IMR-90 (cell line): ENCODE measurements around the gene SLC44A1. TPM values are rescaled to one million over a fixed set of nuclear protein-coding genes. Genes with fewer than 3 reads are reported as not detected.

Experiments
- ATAC-seq: fragments of 200-7000 bp; cut with Tn5 transposase; 2 replicates; pipeline ENCODE4 v1.9.1; 2020; ENCODE audit warnings: low read depth, mild to moderate bottlenecking, moderate library complexity
- BruUV-seq: library from RNA; stranded (reverse); fragments of 400-500 nt; replicated peaks from 2 replicates; lab custom pipeline; 2021; lab: Mats Ljungman, UMichigan
- CTCF ChIA-PET: fragments of 300-600 bp; formaldehyde crosslinking; extraction: SDS; loops from one replicate; lab custom pipeline; 2021; ENCODE audit warnings: antibody characterized with exemption; lab: Yijun Ruan, JAX
- POLR2A ChIA-PET: fragments of 300-600 bp; sonication (Branson Sonifier 250); formaldehyde crosslinking; loops from one replicate; lab custom pipeline; 2022; ENCODE audit warnings: antibody characterized with exemption; ENCODE audit not compliant: unreplicated experiment; lab: Charles Lee
- DNase-seq: peaks from one replicate; pipeline ENCODE4 v3.0.0; 2013
- H2AFZ ChIP-seq: replicated peaks from 2 replicates; pipeline ENCODE3; 2013; ENCODE audit warnings: low read length, mild to moderate bottlenecking; ENCODE audit not compliant: poor library complexity
- H2AK5ac ChIP-seq: 2 replicates; pipeline ENCODE4 v1.6.1; 2013; ENCODE audit warnings: low read depth, low read length, inconsistent platforms
- H2AK9ac ChIP-seq: replicated peaks from 2 replicates; pipeline ENCODE3; 2013; ENCODE audit warnings: mild to moderate bottlenecking, low read depth, low read length, moderate library complexity; ENCODE audit not compliant: poor library complexity
- H2BK120ac ChIP-seq: 2 replicates; pipeline ENCODE4 v1.6.1; 2013; ENCODE audit warnings: low read depth, low read length, inconsistent platforms
- H2BK15ac ChIP-seq: 3 replicates; pipeline ENCODE4 v1.6.1; 2013; ENCODE audit warnings: low read depth, low read length, inconsistent platforms
- H2BK20ac ChIP-seq: 2 replicates; pipeline ENCODE4 v1.6.1; 2013; ENCODE audit warnings: low read depth, mild to moderate bottlenecking, inconsistent platforms, low read length, moderate library complexity
- H2BK5ac ChIP-seq: 2 replicates; pipeline ENCODE4 v1.6.1; 2013; ENCODE audit warnings: mild to moderate bottlenecking, low read depth, low read length, inconsistent platforms; ENCODE audit not compliant: poor library complexity, severe bottlenecking
- H3K14ac ChIP-seq: replicated peaks from 2 replicates; pipeline ENCODE4 v1.6.1; 2013; ENCODE audit warnings: low read depth, low read length, inconsistent platforms
- H3K18ac ChIP-seq: 2 replicates; pipeline ENCODE4 v1.6.1; 2013; ENCODE audit warnings: low read depth, low read length, control low read depth
- H3K23ac ChIP-seq: 2 replicates; pipeline ENCODE4 v1.6.1; 2013; ENCODE audit warnings: low read depth, low read length, inconsistent platforms
- H3K27ac ChIP-seq: 2 replicates; pipeline ENCODE4 v1.5.1; 2013; ENCODE audit warnings: mild to moderate bottlenecking, control low read depth, low read length; ENCODE audit not compliant: insufficient read depth
- H3K27me3 ChIP-seq: 2 replicates; pipeline ENCODE4 v1.6.1; 2013; ENCODE audit warnings: low read length; ENCODE audit not compliant: control insufficient read depth, insufficient read depth
- H3K36me3 ChIP-seq: 2 replicates; pipeline ENCODE4 v1.6.1; 2013; ENCODE audit warnings: low read length, mixed read lengths; ENCODE audit not compliant: control insufficient read depth, insufficient read depth
- H3K4ac ChIP-seq: 2 replicates; pipeline ENCODE4 v1.6.1; 2013; ENCODE audit warnings: low read depth, low read length, inconsistent platforms
- H3K4me1 ChIP-seq: 2 replicates; pipeline ENCODE4 v1.6.1; 2013; ENCODE audit warnings: low read length, mixed read lengths; ENCODE audit not compliant: control insufficient read depth, insufficient read depth
- H3K4me2 ChIP-seq: 2 replicates; pipeline ENCODE4 v1.6.1; 2013; ENCODE audit warnings: low read depth, mild to moderate bottlenecking, control low read depth, low read length, moderate library complexity
- H3K4me3 ChIP-seq: 2 replicates; pipeline ENCODE4 v1.5.1; 2013; ENCODE audit warnings: low read depth, mild to moderate bottlenecking, control low read depth, low read length, moderate library complexity; ENCODE audit not compliant: insufficient read depth
- H3K56ac ChIP-seq: 2 replicates; pipeline ENCODE4 v1.6.1; 2013; ENCODE audit warnings: low read length, inconsistent platforms; ENCODE audit not compliant: insufficient read depth; ENCODE audit errors: extremely low read depth
- H3K79me1 ChIP-seq, 2 experiments: 2 replicates each; pipeline ENCODE4 v1.6.1; 2013; ENCODE audit warnings: low read length in 2 of 2, inconsistent platforms in 1 of 2, low read depth in 1 of 2
- H3K9ac ChIP-seq: 2 replicates; pipeline ENCODE4 v1.6.1; 2013; ENCODE audit warnings: low read depth, low read length, control low read depth
- H3K9me1 ChIP-seq: 2 replicates; pipeline ENCODE4 v1.6.1; 2013; ENCODE audit warnings: low read length, inconsistent platforms; ENCODE audit not compliant: insufficient read depth
- H3K9me3 ChIP-seq: 2 replicates; pipeline ENCODE4 v1.6.1; 2013; ENCODE audit warnings: low read length; ENCODE audit not compliant: control insufficient read depth, insufficient read depth
- H4K20me1 ChIP-seq: 2 replicates; pipeline ENCODE4 v1.6.1; 2013; ENCODE audit warnings: low read length, inconsistent platforms; ENCODE audit not compliant: insufficient read depth
- H4K5ac ChIP-seq: 2 replicates; pipeline ENCODE4 v1.6.1; 2013; ENCODE audit warnings: mild to moderate bottlenecking, low read depth, low read length, control low read depth
- H4K8ac ChIP-seq, 2 experiments: 2 replicates each; pipeline ENCODE4 v1.6.1; 2013; ENCODE audit warnings: low read depth in 2 of 2, low read length in 2 of 2, control low read depth in 1 of 2, inconsistent platforms in 1 of 2
- H4K91ac ChIP-seq: 2 replicates; pipeline ENCODE4 v1.6.1; 2013; ENCODE audit warnings: low read depth, low read length, inconsistent platforms; ENCODE audit not compliant: insufficient read depth
- POLR2A ChIP-seq: IDR thresholded peaks from 2 replicates; pipeline ENCODE4 v1.6.1; 2012; ENCODE audit warnings: mild to moderate bottlenecking, low read depth, low read length
- dilution Hi-C: fragments of 300-500 bp; cut with HindIII; formaldehyde crosslinking; loops from one replicate; pipeline ENCODE4 v1.14.3; 2018; ENCODE audit warnings: low sequenced_read_pairs; ENCODE audit not compliant: unreplicated experiment
- in situ Hi-C: fragments of 300-500 bp; cut with MboI; formaldehyde crosslinking; loops from 3 replicates; pipeline ENCODE4 v1.14.3; 2019; ENCODE audit warnings: low sequenced_read_pairs, inconsistent platforms, mixed read lengths
- intact Hi-C: fragments of 100-400 bp; cut with micrococcal nuclease; formaldehyde crosslinking; loops from 2 replicates; pipeline ENCODE4 v1.10.0; 2022
- polyA plus RNA-seq, 3 experiments: library from polyadenylated mRNA; depleted of rRNA; stranded (reverse); fragments of >200 nt; gene quantifications; 2 replicates each; pipeline ENCODE4 v1.2.3, GENCODE V29; 2012; ENCODE audit warnings: low replicate concordance in 1 of 3
- total RNA-seq: library from RNA; depleted of rRNA; stranded (reverse); fragments of >200 nt; gene quantifications from 2 replicates; pipeline ENCODE4 v1.2.3, GENCODE V29; 2012
- TF ChIP-seq, protein P1 (sequence below): fragments of 150-350 bp; IDR thresholded peaks from 2 replicates; pipeline ENCODE4 v1.6.1; 2016; ENCODE audit warnings: low read depth, mild to moderate bottlenecking, low read length, moderate library complexity, borderline replicate concordance

The SLC44A1 gene
- total and polyA plus RNA-seq, 2 of the 4 experiments (the other 2 are of a cell fraction) = 5.2 to 21.7 TPM

DNA sequence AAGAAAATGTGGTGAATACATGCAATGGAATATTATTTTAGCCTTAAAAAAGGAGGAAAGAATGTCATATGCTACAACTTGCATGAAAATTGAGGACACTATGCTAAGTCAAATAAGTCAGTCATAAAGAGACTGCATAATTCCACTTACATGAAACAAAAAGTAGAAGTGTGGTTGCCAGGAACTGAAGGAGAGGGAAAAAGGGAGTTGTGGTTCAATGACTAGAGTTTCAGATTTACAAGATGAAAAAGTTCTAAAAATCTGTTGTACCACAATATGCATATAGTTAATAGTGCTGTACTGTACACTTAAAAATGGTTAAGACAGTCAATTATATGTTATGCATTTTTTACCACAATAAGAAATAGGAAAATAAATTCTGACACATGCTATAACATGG lies 95.4 kb downstream of the SLC44A1 start:
- no peak overlapping the region for H3K27ac ChIP-seq
- in situ Hi-C loops (no loop called here), intact Hi-C loops (no loop called here), dilution Hi-C loops (no loop called here)
- H3K4me2 ChIP-seq = no peak overlapping the region
- H2BK5ac ChIP-seq = no peak overlapping the region
- H2BK15ac ChIP-seq = no peak overlapping the region
- H3K18ac ChIP-seq = no peak overlapping the region
- 0 out of 2 replicates have a peak, but pooled peaks cover 3% of the 10 kb centered on the region for H3K9me1 ChIP-seq
- no peaks in the 10 kb centered on the region for H3K9me3 ChIP-seq
- no peak overlapping the region for H2BK120ac ChIP-seq
- CTCF ChIA-PET = no interaction called here
- peaks cover 4% of the 10 kb centered on the region for H3K36me3 ChIP-seq
- BruUV-seq = no TSS peak
- no peak overlapping the region for H2AK9ac ChIP-seq
- H2BK20ac ChIP-seq = no peak overlapping the region
- no peak overlapping the region for H3K4me3 ChIP-seq
- no peak overlapping the region for H4K8ac ChIP-seq
- no peak overlapping the region for H3K14ac ChIP-seq
- no peaks in the 10 kb centered on the region for H3K79me1 ChIP-seq
- H4K5ac ChIP-seq = no peak overlapping the region
- H3K4ac ChIP-seq = no peak overlapping the region
- POLR2A ChIA-PET = no interaction called here
- DNase-seq = no peak
- H3K23ac ChIP-seq = no peak overlapping the region
- H2AFZ ChIP-seq = no peak overlapping the region
- no peak for ATAC-seq
- TF ChIP-seq POLR2A = no peak
- TF ChIP-seq, protein P1, sequence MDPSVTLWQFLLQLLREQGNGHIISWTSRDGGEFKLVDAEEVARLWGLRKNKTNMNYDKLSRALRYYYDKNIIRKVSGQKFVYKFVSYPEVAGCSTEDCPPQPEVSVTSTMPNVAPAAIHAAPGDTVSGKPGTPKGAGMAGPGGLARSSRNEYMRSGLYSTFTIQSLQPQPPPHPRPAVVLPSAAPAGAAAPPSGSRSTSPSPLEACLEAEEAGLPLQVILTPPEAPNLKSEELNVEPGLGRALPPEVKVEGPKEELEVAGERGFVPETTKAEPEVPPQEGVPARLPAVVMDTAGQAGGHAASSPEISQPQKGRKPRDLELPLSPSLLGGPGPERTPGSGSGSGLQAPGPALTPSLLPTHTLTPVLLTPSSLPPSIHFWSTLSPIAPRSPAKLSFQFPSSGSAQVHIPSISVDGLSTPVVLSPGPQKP = no peak
- H3K9ac ChIP-seq = no peak overlapping the region
- H3K27me3 ChIP-seq = no peaks in the 10 kb centered on the region
- no peak overlapping the region for H4K91ac ChIP-seq
- H2AK5ac ChIP-seq = no peak overlapping the region
- peaks cover 2% of the 10 kb centered on the region; the same call in 1 of the 2 replicates for H3K4me1 ChIP-seq
- H4K20me1 ChIP-seq = no peaks in the 10 kb centered on the region
- H3K56ac ChIP-seq = no peak overlapping the region
